ENCODE results near the gene ADIPOR2. TPM values are rescaled to one million over a fixed set of nuclear protein-coding genes. Genes with fewer than 3 reads are reported as not detected.
"Not testable (repeated sequence)": the region's sequence is repeated elsewhere in the genome, so short reads cannot be mapped to it uniquely, and the experiment has no call there.

The ADIPOR2 gene
- polyA plus RNA-seq, 2 of the 4 experiments (the other 2 are of a cell fraction): 60.4 to 65.4 TPM

DNA sequence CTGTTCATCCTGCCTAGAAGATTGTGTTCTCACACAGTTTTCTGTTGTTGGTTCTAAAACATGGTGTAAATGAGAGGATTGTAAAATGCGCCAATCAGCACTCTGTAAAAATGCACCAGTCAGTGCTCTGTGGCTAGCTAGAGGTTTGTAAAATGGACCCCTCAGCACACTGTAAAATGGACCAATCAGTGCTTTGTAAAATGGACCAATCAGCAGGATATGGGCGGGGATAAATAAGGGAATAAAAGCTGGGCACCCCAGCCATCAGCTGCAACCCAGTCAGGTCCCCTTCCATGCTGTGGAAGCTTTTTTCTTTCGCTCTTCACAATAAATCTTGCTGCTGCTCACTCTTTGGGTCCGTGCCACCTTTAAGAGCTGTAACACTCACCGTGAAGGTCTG lies 19.1 kb downstream of the ADIPOR2 start:
- H3K9me3 ChIP-seq; DNase-seq (ENCODE audit: low read depth in 1 of 2, low spot score in 1 of 2); H3K4me2 ChIP-seq; ATAC-seq; H3K4me3 ChIP-seq; H3K27ac ChIP-seq; POLR2A ChIA-PET; FAIRE-seq: not testable (repeated sequence)
- H3K4me1 ChIP-seq: peaks cover 35% of the 10 kb centered on the region
- 97% methylated on average over 5 of the region's 5 CpGs for WGBS (ENCODE audit: missing lambda C conversion rate)
- peak; percentile 15 for TF ChIP-seq MAFK (IDR thresholded peaks at IDR 0.05; ENCODE audit: partially characterized antibody)
- CTCF ChIA-PET: interaction anchor here (1.1 to 1.9 kb wide), 4 partner anchors 12 to 230 kb away, joined by 3 to 7 read pairs (median 4); no protein-coding TSS in a partner anchor

DNA sequence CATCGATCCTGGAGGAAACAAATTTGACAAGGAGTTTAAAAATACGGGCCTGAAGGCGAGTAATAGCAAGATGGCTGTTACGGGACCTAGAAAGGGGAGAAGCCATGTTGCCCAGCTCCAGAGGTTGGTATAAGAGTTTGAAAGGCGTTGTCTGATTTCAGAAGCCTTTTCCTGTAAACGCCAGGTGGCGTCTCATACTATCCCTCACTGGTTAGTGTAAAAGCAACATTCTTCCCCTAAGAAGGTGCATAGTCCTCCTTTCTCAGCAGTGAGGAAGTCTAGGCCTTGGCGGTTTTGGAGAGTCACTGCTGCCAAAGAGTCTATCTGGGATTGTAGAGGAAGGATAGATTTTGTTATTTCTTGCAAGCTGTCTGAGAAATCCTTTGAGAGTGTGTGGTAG lies 20.0 kb downstream of the ADIPOR2 start:
- POLR2A ChIA-PET: not testable (repeated sequence)

DNA sequence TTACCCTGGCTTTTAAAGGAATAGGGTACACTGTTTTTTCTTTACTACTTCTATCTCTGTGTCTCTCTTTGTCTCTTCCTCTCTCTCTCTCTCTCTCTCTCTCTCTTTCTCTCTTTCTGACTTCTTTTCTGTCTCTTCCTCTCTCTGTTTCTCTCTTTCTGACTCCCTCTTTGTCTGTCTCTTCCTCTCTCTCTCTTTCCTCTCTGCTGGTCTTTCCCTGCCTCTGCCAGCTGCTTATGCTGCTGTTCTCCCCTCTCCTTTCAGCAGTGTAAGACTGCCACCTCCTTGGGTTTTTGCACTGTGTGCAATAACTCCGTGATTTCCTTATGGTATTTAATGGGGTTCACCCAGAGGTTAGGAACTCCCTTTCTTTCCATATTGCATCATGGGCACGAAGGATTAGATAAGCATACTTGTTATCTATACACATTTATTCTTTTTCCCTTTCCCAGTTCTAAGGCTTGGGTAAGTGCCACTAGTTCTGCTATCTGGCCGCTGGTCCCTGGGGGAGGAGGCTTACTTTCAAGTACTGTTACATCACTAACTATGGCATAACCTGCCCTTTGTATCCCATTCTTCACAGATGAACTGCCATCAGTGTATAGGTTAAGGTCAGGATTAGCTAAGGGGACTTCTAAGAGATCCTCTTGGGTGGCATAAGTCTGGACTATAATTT lies 20.8 kb downstream of the ADIPOR2 start:
- 42% methylated on average over 3 of the region's 3 CpGs for WGBS (ENCODE audit: missing lambda C conversion rate)
- POLR2A ChIA-PET, H3K4me2 ChIP-seq, ATAC-seq, FAIRE-seq, H3K9me3 ChIP-seq, H3K4me3 ChIP-seq: not testable (repeated sequence)
- CTCF ChIA-PET: interaction anchor here (1.7 to 3.9 kb wide), 2 partner anchors 80 to 228 kb away, joined by 7 to 11 read pairs; no protein-coding TSS in a partner anchor
- 0 out of 4 replicates have a peak, but pooled peaks of 1 of the 2 experiments have one; percentile 3 for TF ChIP-seq CEBPB (IDR thresholded peaks at IDR 0.05)
- Histone ChIP-seq H3K4me1 (peaks cover 23% of the 10 kb centered on the region), H3K27ac (0 out of 6 replicates have a peak overlapping the region, but pooled peaks of 1 of the 2 experiments have one; percentile 37)
- DNase-seq (ENCODE audit: low read depth in 1 of 2, low spot score in 1 of 2): peak in 1 of 2 experiments; percentile 18

More for the DNA sequence above, 20.0 kb downstream of the ADIPOR2 start:
- peak in 1 of 2 experiments; percentile 15; a peak in 1 of 5 replicates for TF ChIP-seq RAD21 (conservative IDR thresholded peaks at IDR 0.05 in 1 of 2, IDR thresholded peaks at IDR 0.05 in 1 of 2)
- not testable (repeated sequence) for ATAC-seq, H3K9me3 ChIP-seq, H3K27ac ChIP-seq, FAIRE-seq, H3K4me3 ChIP-seq, H3K4me2 ChIP-seq
- H3K4me1 ChIP-seq: peaks cover 26% of the 10 kb centered on the region
- WGBS (ENCODE audit: missing lambda C conversion rate): 84% methylated on average over 8 of the region's 8 CpGs
- peak in 1 of 2 experiments; percentile 28 for DNase-seq (ENCODE audit: low read depth in 1 of 2, low spot score in 1 of 2)
- CTCF ChIA-PET: interaction anchor here (0.9 to 3.9 kb wide), 4 partner anchors 18 to 229 kb away, joined by 3 to 11 read pairs (median 5); no protein-coding TSS in a partner anchor

DNA sequence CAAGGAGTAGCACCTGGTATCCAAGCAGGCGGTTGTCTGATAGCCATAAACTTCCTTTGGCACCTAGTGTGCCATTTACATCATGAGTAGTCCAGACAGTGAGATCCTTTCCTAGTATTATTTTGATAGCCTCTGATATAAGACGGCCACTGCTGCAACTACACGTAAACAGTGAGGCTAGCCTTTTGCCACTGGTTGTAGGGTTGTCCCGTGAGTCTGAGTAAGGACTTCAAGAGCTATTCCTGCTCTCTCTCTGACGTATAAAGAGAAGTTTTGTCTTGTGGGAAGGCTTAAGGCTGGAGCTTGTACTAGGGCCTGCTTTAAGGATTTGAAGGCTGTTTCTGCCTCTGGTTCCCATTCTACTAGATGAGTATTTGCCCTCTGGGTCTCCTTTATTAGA lies 21.4 kb downstream of the ADIPOR2 start:
- POLR2A ChIA-PET; H3K4me3 ChIP-seq; H3K4me2 ChIP-seq; H3K9me3 ChIP-seq; H3K27ac ChIP-seq; ATAC-seq; FAIRE-seq; DNase-seq (ENCODE audit: low read depth in 1 of 2, low spot score in 1 of 2): not testable (repeated sequence)
- WGBS (ENCODE audit: missing lambda C conversion rate): 90% methylated on average over 5 of the region's 5 CpGs
- CTCF ChIA-PET: interaction anchor here (3.9 kb wide), 1 partner anchor 79 kb away, joined by 11 read pairs; no protein-coding TSS in a partner anchor
- H3K4me1 ChIP-seq: peaks cover 21% of the 10 kb centered on the region

DNA sequence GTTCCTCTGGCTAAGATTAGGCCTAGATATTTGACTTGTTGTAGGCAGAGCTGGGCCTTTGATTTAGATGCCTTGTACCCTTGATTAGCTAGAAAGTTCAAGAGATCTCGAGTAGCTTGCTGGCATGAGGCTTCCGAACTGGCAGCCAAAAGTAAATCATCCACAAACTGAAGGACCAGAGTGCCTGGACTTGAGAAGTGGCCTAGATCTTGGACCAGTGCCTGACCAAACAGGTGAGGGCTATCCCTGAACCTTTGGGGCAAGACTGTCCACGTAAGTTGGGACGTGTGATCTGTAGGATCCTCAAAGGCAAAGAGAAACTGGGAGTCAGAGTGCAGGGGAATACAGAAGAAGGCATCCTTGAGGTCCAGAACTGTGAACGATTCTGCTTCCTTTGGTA lies 22.0 kb downstream of the ADIPOR2 start:
- H3K9me3 ChIP-seq; FAIRE-seq; DNase-seq (ENCODE audit: low read depth in 1 of 2, low spot score in 1 of 2); H3K4me2 ChIP-seq; H3K27ac ChIP-seq; ATAC-seq; H3K4me3 ChIP-seq; POLR2A ChIA-PET: not testable (repeated sequence)
- CTCF ChIA-PET: interaction anchor here (3.9 kb wide), 1 partner anchor 78 kb away, joined by 11 read pairs; no protein-coding TSS in a partner anchor
- peaks cover 17% of the 10 kb centered on the region for H3K4me1 ChIP-seq
- 88% methylated on average over 5 of the region's 5 CpGs for whole genome bisulfite sequencing (ENCODE audit: missing lambda C conversion rate)

DNA sequence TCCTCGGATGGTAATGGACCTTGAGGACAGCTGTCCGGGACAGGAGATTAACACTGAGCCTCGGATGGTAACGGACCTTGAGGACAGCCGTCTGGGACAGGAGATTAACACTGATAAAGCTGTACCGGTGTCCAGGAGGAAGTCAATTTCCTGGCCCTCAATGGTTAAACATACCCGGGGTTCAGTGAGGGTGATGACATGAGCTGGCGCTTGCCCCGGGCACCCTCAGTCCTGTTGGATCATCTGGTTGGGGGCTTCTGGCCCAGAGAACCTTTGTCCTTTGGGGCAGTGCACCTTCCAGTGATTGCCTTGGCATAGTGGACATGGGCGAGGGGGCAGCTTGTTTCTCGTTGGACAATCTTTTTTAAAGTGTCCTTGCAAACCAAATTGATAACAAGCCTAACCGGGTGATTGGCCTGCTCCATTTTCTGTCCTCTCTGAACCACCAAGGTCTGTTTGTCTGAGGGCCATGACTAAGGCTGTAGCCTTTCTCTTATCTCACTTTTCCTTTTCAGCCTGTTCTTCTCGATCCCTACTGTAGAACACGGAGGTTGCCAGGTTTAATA lies 23.0 kb downstream of the ADIPOR2 start:
- FAIRE-seq; H3K27ac ChIP-seq; POLR2A ChIA-PET; ATAC-seq; DNase-seq (ENCODE audit: low read depth in 1 of 2, low spot score in 1 of 2); H3K4me3 ChIP-seq; H3K4me2 ChIP-seq; H3K9me3 ChIP-seq: not testable (repeated sequence)
- peaks cover 17% of the 10 kb centered on the region for H3K4me1 ChIP-seq
- WGBS (ENCODE audit: missing lambda C conversion rate): 92% methylated on average over 14 of the region's 14 CpGs
- CTCF ChIA-PET: interaction anchor here (0.9 to 3.9 kb wide), 3 partner anchors 22 to 81 kb away, joined by 3 to 11 read pairs (median 3); no protein-coding TSS in a partner anchor

DNA sequence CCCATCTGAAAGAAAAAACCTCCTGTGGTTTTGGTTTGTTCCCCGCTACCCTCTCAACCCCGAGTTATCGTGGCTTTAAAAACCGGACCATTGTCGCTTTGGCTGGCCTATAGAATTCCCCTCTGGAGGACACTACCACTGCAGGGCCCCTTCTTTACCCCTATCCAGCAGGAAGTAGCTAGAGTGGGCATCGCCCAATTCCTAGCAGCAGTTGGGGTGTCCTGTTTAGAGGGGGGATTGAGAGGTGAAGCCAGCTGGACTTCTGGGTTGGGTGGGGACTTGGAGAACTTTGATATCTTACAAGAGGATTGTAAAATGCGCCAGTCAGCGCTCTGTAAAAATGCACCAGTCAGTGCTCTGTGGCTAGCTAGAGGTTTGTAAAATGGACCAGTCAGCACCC lies 24.6 kb downstream of the ADIPOR2 start:
- TF ChIP-seq MAFK (IDR thresholded peaks at IDR 0.05; ENCODE audit: partially characterized antibody): peak; percentile 60
- H3K4me3 ChIP-seq; FAIRE-seq; CTCF ChIA-PET; POLR2A ChIA-PET; ATAC-seq; DNase-seq (ENCODE audit: low read depth in 1 of 2, low spot score in 1 of 2); H3K4me2 ChIP-seq; H3K27ac ChIP-seq; H3K9me3 ChIP-seq: not testable (repeated sequence)
- peaks cover 17% of the 10 kb centered on the region for H3K4me1 ChIP-seq
- 94% methylated on average over 8 of the region's 8 CpGs for WGBS (ENCODE audit: missing lambda C conversion rate)
